ENCODE results near the gene TNS4.

- no peak for TF ChIP-seq POLR2A (IDR thresholded peaks at IDR 0.05; ENCODE audit: low read length)
- TF ChIP-seq GATA1 (IDR thresholded peaks at IDR 0.05; ENCODE audit: low read depth, low read length), result no peak
Observed at GRCh38 chr17:40473573-40474365, 27.7 kb downstream of the TNS4 start.

All from erythroblast (primary cell).